Keratinocyte (primary cell): Measurements from ENCODE around the gene IGF1R. TPM values are rescaled to one million over a fixed set of nuclear protein-coding genes. Genes with fewer than 3 reads are reported as not detected.

Source experiments
- DNase-seq: peaks from one replicate; pipeline ENCODE4 v3.0.0-alpha.2; 2011; ENCODE audit warnings: low read depth, missing footprints, low spot score
- FAIRE-seq: peaks from 2 replicates; lab custom pipeline; 2011; peaks lifted over from hg19 to GRCh38; lab: Jason Lieb, UNC
- H2AFZ ChIP-seq: 2 replicates; pipeline ENCODE4 v1.6.0; 2012; ENCODE audit warnings: low read length, control low read depth, inconsistent platforms; ENCODE audit not compliant: control insufficient read depth
- H3K27ac ChIP-seq: 2 replicates; pipeline ENCODE4 v1.5.1; 2011; ENCODE audit warnings: low read length; ENCODE audit not compliant: control insufficient read depth, insufficient read depth
- H3K27me3 ChIP-seq: 3 replicates; pipeline ENCODE4 v1.6.0; 2011; ENCODE audit warnings: low read length; ENCODE audit not compliant: control insufficient read depth, insufficient read depth; ENCODE audit errors: extremely low read depth
- H3K36me3 ChIP-seq, 2 experiments: 2 replicates in 1 of 2; 3 replicates in 1 of 2; pipeline ENCODE4 v1.5.1; 2011; ENCODE audit warnings: low read length in 2 of 2, mild to moderate bottlenecking in 1 of 2; ENCODE audit not compliant: control insufficient read depth in 2 of 2, insufficient read depth in 2 of 2; ENCODE audit errors: extremely low read depth in 1 of 2
- H3K4me1 ChIP-seq: 3 replicates; pipeline ENCODE4 v1.5.1; 2011; ENCODE audit warnings: low read length; ENCODE audit not compliant: control insufficient read depth, insufficient read depth; ENCODE audit errors: extremely low read depth
- H3K4me2 ChIP-seq: 3 replicates; pipeline ENCODE4 v1.6.0; 2011; ENCODE audit warnings: low read depth, low read length; ENCODE audit not compliant: control insufficient read depth, insufficient read depth; ENCODE audit errors: extremely low read depth
- H3K4me3 ChIP-seq, 3 experiments: fragments of 200-600 bp in 1 of 3; sonication (generic) in 1 of 3; 2 replicates in 2 of 3; 3 replicates in 1 of 3; pipeline ENCODE4 v1.5.1; 2011 to 2016; ENCODE audit warnings: low read length in 3 of 3, mild to moderate bottlenecking in 3 of 3, control low read depth in 2 of 3, inconsistent platforms in 1 of 3, low read depth in 1 of 3, mixed read lengths in 1 of 3, mixed run types in 1 of 3, moderate library complexity in 1 of 3; ENCODE audit not compliant: control insufficient read depth in 2 of 3, insufficient read depth in 2 of 3; ENCODE audit errors: extremely low read depth in 1 of 3
- H3K79me2 ChIP-seq: 2 replicates; pipeline ENCODE4 v1.6.0; 2012; ENCODE audit warnings: low read length; ENCODE audit not compliant: control insufficient read depth, insufficient read depth
- H3K9ac ChIP-seq: 3 replicates; pipeline ENCODE4 v1.6.0; 2011; ENCODE audit warnings: low read length; ENCODE audit not compliant: control insufficient read depth, insufficient read depth; ENCODE audit errors: extremely low read depth
- H3K9me1 ChIP-seq: 3 replicates; pipeline ENCODE4 v1.6.0; 2011; ENCODE audit warnings: low read length; ENCODE audit not compliant: control insufficient read depth, insufficient read depth; ENCODE audit errors: extremely low read depth
- H3K9me3 ChIP-seq: 2 replicates; pipeline ENCODE4 v1.5.1; 2012; ENCODE audit warnings: low read depth, low read length; ENCODE audit not compliant: control insufficient read depth
- H4K20me1 ChIP-seq: 3 replicates; pipeline ENCODE4 v1.6.0; 2011; ENCODE audit warnings: low read length; ENCODE audit not compliant: control insufficient read depth, insufficient read depth; ENCODE audit errors: extremely low read depth
- EZH2 ChIP-seq: IDR thresholded peaks from one replicate; pipeline ENCODE4 v1.6.1; 2012; ENCODE audit warnings: inconsistent platforms, mild to moderate bottlenecking, low read length, moderate library complexity
- dilution Hi-C: fragments of 300-500 bp; cut with MboI; formaldehyde crosslinking; loops from one replicate; pipeline ENCODE4 v1.7.0; 2020; ENCODE audit warnings: low sequenced_read_pairs; ENCODE audit not compliant: extremely low pct_ligation_motif_present
- polyA plus RNA-seq, 5 experiments: library from polyadenylated mRNA; depleted of rRNA in 3 of 5; stranded (reverse) in 3 of 5; stranded (forward) in 1 of 5; unstranded in 1 of 5; fragments of >200 nt; gene quantifications; 1 replicate in 1 of 5; 2 replicates in 3 of 5; 3 replicates in 1 of 5; pipeline versions ENCODE4 v1.2.1 to v1.2.3, GENCODE V29; 2011 to 2012; ENCODE audit warnings: missing spikeins in 2 of 5, low read depth in 1 of 5, low replicate concordance in 1 of 5
- TF ChIP-seq, protein P1 (sequence below), 3 experiments: IDR thresholded peaks in 1 of 3; conservative IDR thresholded peaks in 1 of 3; optimal IDR thresholded peaks in 1 of 3; 2 replicates in 2 of 3; 3 replicates in 1 of 3; pipeline versions ENCODE3 to v1.5.1; 2011; ENCODE audit warnings: low read length in 3 of 3, mild to moderate bottlenecking in 3 of 3, moderate library complexity in 2 of 3, control low read depth in 1 of 3, inconsistent platforms in 1 of 3; ENCODE audit not compliant: insufficient read depth in 2 of 3; ENCODE audit errors: extremely low read depth in 1 of 3

IGF1R gene
- polyA plus RNA-seq, 1 donor (not counting 4 experiments of a cell fraction or from before 2014, with no cell fraction given): 14.5 TPM

DNA sequence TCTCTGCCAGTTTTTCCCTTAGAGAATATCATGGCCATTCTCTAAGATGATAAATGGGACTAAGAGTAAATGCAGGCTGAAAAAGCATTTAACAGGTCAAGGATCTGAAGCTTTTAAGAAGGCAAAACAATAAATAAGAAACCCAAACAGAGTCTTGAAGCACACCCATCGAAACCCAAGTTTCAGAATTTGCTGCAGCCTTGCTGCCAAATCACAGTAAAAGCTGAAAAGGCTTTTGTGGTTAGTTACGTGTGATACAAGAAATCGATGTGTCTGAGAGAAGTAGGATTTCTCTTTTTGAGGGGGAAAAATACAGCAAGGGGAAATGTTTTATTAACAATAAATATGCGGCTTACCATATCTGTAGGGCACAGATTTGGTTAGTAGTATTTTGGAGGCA is 92.0 kb downstream of the IGF1R start:
- H3K9me3 ChIP-seq: no peaks in the 10 kb centered on the region
- H3K36me3 ChIP-seq: peaks cover 0 to 4% of the 10 kb centered on the region in 2 experiments
- no peak overlapping the region for H3K9ac ChIP-seq
- dilution Hi-C loops: no loop called here
- TF ChIP-seq, protein P1, sequence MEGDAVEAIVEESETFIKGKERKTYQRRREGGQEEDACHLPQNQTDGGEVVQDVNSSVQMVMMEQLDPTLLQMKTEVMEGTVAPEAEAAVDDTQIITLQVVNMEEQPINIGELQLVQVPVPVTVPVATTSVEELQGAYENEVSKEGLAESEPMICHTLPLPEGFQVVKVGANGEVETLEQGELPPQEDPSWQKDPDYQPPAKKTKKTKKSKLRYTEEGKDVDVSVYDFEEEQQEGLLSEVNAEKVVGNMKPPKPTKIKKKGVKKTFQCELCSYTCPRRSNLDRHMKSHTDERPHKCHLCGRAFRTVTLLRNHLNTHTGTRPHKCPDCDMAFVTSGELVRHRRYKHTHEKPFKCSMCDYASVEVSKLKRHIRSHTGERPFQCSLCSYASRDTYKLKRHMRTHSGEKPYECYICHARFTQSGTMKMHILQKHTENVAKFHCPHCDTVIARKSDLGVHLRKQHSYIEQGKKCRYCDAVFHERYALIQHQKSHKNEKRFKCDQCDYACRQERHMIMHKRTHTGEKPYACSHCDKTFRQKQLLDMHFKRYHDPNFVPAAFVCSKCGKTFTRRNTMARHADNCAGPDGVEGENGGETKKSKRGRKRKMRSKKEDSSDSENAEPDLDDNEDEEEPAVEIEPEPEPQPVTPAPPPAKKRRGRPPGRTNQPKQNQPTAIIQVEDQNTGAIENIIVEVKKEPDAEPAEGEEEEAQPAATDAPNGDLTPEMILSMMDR (optimal IDR thresholded peaks at IDR 0.05 in 1 of 3, IDR thresholded peaks at IDR 0.05 in 1 of 3, conservative IDR thresholded peaks at IDR 0.05 in 1 of 3; ENCODE audit: extremely low read depth in 1 of 3, insufficient read depth in 2 of 3, low read length in 3 of 3): no peak
- TF ChIP-seq EZH2: no peak
- H3K4me2 ChIP-seq: no peak overlapping the region
- no peaks in the 10 kb centered on the region for H3K9me1 ChIP-seq
- no peak for DNase-seq
- H3K79me2 ChIP-seq: peaks cover 98% of the 10 kb centered on the region
- no peak for FAIRE-seq
- peaks cover 37% of the 10 kb centered on the region for H3K4me1 ChIP-seq
- no peaks in the 10 kb centered on the region for H3K27me3 ChIP-seq
- no peak overlapping the region for H2AFZ ChIP-seq
- H3K27ac ChIP-seq: no peak overlapping the region
- H4K20me1 ChIP-seq: no peaks in the 10 kb centered on the region
- no peak overlapping the region for H3K4me3 ChIP-seq

DNA sequence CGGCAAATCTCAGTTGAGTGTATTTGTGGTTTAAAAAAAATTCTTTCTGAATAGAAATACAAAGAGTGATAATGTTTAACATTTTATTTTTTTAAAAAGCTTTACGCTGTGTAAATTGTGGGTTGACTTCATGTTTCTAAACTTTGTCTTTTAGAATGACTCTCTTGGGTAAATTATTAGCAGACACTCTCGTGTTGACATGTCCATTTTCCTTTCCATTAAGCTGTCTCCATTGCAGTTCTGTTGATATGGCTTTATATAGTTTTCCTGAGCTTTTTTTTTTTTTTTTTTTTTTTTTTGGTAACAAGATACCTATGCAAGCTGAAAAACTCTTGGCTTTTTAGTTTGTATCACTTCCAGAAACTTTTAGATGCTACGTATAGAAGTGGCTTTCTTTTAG is 92.6 kb downstream of the IGF1R start:
- Histone ChIP-seq H3K27ac (no peak overlapping the region), H3K36me3 (peaks cover 0 to 4% of the 10 kb centered on the region in 2 experiments), H3K27me3 (no peaks in the 10 kb centered on the region), H3K9ac (no peak overlapping the region), H3K79me2 (peaks cover 93% of the 10 kb centered on the region), H3K9me3 (no peaks in the 10 kb centered on the region), H2AFZ (no peak overlapping the region), H3K4me3 (no peak overlapping the region), H3K9me1 (no peaks in the 10 kb centered on the region), H3K4me2 (no peak overlapping the region), H4K20me1 (no peaks in the 10 kb centered on the region), H3K4me1 (peaks cover 37% of the 10 kb centered on the region)
- FAIRE-seq: no peak
- DNase-seq: no peak
- dilution Hi-C loops: no loop called here
- no peak for TF ChIP-seq EZH2
- TF ChIP-seq, protein P1 (optimal IDR thresholded peaks at IDR 0.05 in 1 of 3, IDR thresholded peaks at IDR 0.05 in 1 of 3, conservative IDR thresholded peaks at IDR 0.05 in 1 of 3; ENCODE audit: extremely low read depth in 1 of 3, insufficient read depth in 2 of 3, low read length in 3 of 3): no peak
